Heart right ventricle (tissue), 16 donors: ENCODE measurements around the gene PITPNB. TPM values are rescaled to one million over a fixed set of nuclear protein-coding genes. Genes with fewer than 3 reads are reported as not detected.
A peak's percentile ranks its signal among the peaks of the same experiment; 100 is the strongest.

Experiments used
- ATAC-seq, 8 donors: fragments of 200-7000 bp; cut with Tn5 transposase; one replicate each; pipeline ENCODE4 v1.9.1; 2020; ENCODE audit warnings: mild to moderate bottlenecking in 8 of 8, moderate library complexity in 8 of 8, moderate number of reproducible peaks in 1 of 8
- DNase-seq, 2 donors: peaks; one replicate each; pipeline ENCODE4 v3.0.0-alpha.2; 2020
- H3K27ac ChIP-seq, 10 donors: fragments of 200-600 bp; sonication (generic) in 2 of 10; one replicate each; pipeline versions ENCODE4 v1.5.0 to v1.8.0; 2020 to 2022; ENCODE audit warnings: mild to moderate bottlenecking in 3 of 10
- H3K27me3 ChIP-seq, 7 donors: fragments of 200-600 bp; one replicate each; pipeline ENCODE4 v1.8.0; 2021 to 2022; ENCODE audit warnings: mild to moderate bottlenecking in 2 of 7
- H3K36me3 ChIP-seq, 9 donors: fragments of 200-600 bp; sonication (generic) in 1 of 9; one replicate each; pipeline versions ENCODE4 v1.5.0 to v1.8.0; 2020 to 2022; ENCODE audit warnings: mild to moderate bottlenecking in 2 of 9
- H3K4me1 ChIP-seq, 9 donors: fragments of 200-600 bp; sonication (generic) in 1 of 9; one replicate each; pipeline versions ENCODE4 v1.5.0 to v1.8.0; 2020 to 2022; ENCODE audit warnings: mild to moderate bottlenecking in 4 of 9
- H3K4me3 ChIP-seq, 10 donors: fragments of 200-600 bp; sonication (generic) in 2 of 10; one replicate each; pipeline versions ENCODE4 v1.5.0 to v1.8.0; 2020 to 2022; ENCODE audit warnings: mild to moderate bottlenecking in 7 of 10, moderate library complexity in 2 of 10
- H3K9me3 ChIP-seq, 11 donors: fragments of 200-600 bp in 10 of 11; sonication (generic) in 2 of 11; one replicate each; pipeline versions ENCODE4 v1.5.0 to v1.8.0; 2013 to 2022; ENCODE audit warnings: mild to moderate bottlenecking in 2 of 11, control low read depth in 1 of 11, moderate library complexity in 1 of 11
- WGBS, 2 donors: extraction: QIAGEN DNeasy Blood & Tissue Kit; methylation state at CpG; one replicate each; pipeline ENCODE4 v1.1.7; 2013; ENCODE audit warnings: inconsistent platforms in 1 of 2; 5-methylcytosine and 5-hydroxymethylcytosine counted together
- intact Hi-C, 10 donors: fragments of 100-400 bp; cut with DNase I; formaldehyde crosslinking; loops; one replicate each; pipeline versions ENCODE4 v1.11.1 to v1.14.2; 2022
- polyA plus RNA-seq, 2 donors: library from polyadenylated mRNA; stranded (reverse); fragments of 200-250 nt; gene quantifications; one replicate each; pipeline ENCODE4 v1.2.3, GENCODE V29; 2013
- total RNA-seq, 10 donors: library from RNA; stranded (reverse); fragmentation: NEBNext Ultra II Directional in 3 of 10; extraction: Animal tissue kit (Norgen Biotek cat#: 25700) in 3 of 10; gene quantifications; one replicate each; pipeline versions ENCODE4 v1.2.1 to v1.2.4, GENCODE V29; 2021 to 2023
- TF ChIP-seq, protein P1 (sequence below), 9 donors: fragments of 200-600 bp; sonication (generic) in 2 of 9; IDR thresholded peaks; one replicate each; pipeline versions ENCODE4 v1.5.0 to v1.8.0; 2021 to 2022; ENCODE audit warnings: antibody characterized with exemption in 9 of 9, mild to moderate bottlenecking in 5 of 9, moderate library complexity in 1 of 9
- donor health status: Arrhythmogenic right ventricular cardiomyopathy.
- donor health status: ischemic (EF 13 %, LVEDD 7.1; RV severe dilation, severe dysfunction).
- donor health status: healthy with polysubstance abuse.
- donor health status: DM: no; HTN: yes; CAD: no.
- donor health status: DM: no; HTN: no; CAD: no.
- donor health status: ischemic (EF 25% LVEDD 6.9; RV normal size, moderate dysfunction).
- donor health status: ischemic (EF 25% LVEDD 5.7; RV mildly dilated, moderate dysfunction).
- donor health status: healthy.
- donor health status: DM: yes; HTN: yes; CAD: no.
- donor health status: Ischemic cardiomyopathy.
- donor health status: ischemic (EF 35%, LVEDD 5.7; RV mildly dilated, moderate dysfunction).
- donor health status: nonischemic (EF 11% LVEDD 7.7; RV severe dilation, severe dysfunction).
- donor health status: DM: yes; HTN: yes; CAD: no.
- donor health status: PGD.
- donor health status: ischemic (EF 29% LVEDD 5.4; RV normal size, mild dysfunction).
- donor health status: nonischemic (EF 23%, LVEDD 6.1; RV moderate dilation, normal function).

The PITPNB gene
- total and polyA plus RNA-seq, 12 donors, result 16.0 to 78.3 (median 58.1) TPM

DNA sequence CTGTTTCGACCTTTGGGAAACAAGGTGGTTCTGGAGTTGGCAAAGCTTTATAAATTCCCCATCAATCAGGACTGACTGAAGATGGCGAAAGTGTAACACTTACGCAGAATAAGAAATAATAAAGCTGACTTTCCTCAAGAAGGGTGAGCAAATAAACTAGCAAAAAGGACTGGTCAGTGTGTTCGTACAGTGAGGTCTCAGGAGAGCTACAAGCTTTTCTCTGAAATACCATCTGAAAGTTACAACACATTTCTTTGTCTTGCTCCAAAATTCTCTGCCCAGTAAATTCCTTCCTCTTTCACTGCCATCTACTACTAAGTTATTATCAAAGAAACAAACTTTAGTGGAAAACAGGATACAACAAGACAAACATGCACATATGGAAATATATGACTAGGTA, 13.4 kb downstream of the PITPNB start:
- H3K4me1 ChIP-seq, result peaks cover 0 to 29% (median 4%) of the 10 kb centered on the region in 9 donors
- H3K27me3 ChIP-seq, result no peaks in the 10 kb centered on the region
- peaks cover 0 to 97% (median 6%) of the 10 kb centered on the region in 9 donors for H3K36me3 ChIP-seq
- no peak for DNase-seq
- peak in 1 of 8 donors; percentile 51 for ATAC-seq
- H3K27ac ChIP-seq, result no peak overlapping the region
- H3K4me3 ChIP-seq, result no peak overlapping the region
- TF ChIP-seq, protein P1, sequence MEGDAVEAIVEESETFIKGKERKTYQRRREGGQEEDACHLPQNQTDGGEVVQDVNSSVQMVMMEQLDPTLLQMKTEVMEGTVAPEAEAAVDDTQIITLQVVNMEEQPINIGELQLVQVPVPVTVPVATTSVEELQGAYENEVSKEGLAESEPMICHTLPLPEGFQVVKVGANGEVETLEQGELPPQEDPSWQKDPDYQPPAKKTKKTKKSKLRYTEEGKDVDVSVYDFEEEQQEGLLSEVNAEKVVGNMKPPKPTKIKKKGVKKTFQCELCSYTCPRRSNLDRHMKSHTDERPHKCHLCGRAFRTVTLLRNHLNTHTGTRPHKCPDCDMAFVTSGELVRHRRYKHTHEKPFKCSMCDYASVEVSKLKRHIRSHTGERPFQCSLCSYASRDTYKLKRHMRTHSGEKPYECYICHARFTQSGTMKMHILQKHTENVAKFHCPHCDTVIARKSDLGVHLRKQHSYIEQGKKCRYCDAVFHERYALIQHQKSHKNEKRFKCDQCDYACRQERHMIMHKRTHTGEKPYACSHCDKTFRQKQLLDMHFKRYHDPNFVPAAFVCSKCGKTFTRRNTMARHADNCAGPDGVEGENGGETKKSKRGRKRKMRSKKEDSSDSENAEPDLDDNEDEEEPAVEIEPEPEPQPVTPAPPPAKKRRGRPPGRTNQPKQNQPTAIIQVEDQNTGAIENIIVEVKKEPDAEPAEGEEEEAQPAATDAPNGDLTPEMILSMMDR (IDR thresholded peaks at IDR 0.05), result no peak
- no peaks in the 10 kb centered on the region for H3K9me3 ChIP-seq
- WGBS, 2 donors, result 76 to 83% methylated on average over 4 of the region's 4 CpGs
- intact Hi-C loops, result no loop called here

DNA sequence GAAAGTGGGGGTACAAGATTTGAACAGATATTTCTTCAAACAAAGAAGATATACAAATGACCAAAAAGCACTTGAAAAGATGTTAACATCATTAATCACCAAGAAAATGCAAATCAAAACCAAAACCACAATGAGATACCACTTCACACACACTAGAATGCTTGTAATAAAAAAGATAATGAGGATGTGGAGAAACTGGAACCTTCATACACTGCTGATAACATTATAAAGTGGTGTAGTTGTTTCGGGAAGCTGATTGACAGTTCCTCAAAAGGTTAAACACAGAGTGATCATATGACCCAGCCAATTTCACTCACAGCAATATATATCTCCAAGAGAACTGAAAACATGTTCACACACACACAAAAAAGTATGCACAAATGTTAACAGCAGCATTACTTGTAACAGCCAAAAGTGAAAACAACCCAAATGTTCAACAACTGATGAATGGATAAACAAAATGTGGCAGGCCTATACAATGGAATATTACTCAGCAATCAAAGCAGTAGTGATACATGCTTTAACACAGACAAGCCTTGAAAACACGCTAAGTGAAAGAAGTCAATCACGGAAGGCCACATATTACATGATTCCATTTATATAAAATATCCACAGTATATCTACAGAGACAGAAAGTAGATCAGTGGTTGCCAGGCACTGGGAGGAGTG, 15.1 kb downstream of the PITPNB start:
- no peak overlapping the region for H3K4me3 ChIP-seq
- no peaks in the 10 kb centered on the region for H3K27me3 ChIP-seq
- peaks cover 0 to 29% (median 3%) of the 10 kb centered on the region in 9 donors for H3K4me1 ChIP-seq
- DNase-seq (no peak), ATAC-seq (no peak)
- peaks cover 0 to 97% (median 6%) of the 10 kb centered on the region in 9 donors for H3K36me3 ChIP-seq
- H3K9me3 ChIP-seq, result no peaks in the 10 kb centered on the region
- peak overlapping the region in 1 of 10 donors; percentile 8 for H3K27ac ChIP-seq
- whole genome bisulfite sequencing, 2 donors, result 76 to 79% methylated on average over 3 of the region's 3 CpGs
- intact Hi-C loops, result no loop called here
- TF ChIP-seq, protein P1 (IDR thresholded peaks at IDR 0.05), result no peak

DNA sequence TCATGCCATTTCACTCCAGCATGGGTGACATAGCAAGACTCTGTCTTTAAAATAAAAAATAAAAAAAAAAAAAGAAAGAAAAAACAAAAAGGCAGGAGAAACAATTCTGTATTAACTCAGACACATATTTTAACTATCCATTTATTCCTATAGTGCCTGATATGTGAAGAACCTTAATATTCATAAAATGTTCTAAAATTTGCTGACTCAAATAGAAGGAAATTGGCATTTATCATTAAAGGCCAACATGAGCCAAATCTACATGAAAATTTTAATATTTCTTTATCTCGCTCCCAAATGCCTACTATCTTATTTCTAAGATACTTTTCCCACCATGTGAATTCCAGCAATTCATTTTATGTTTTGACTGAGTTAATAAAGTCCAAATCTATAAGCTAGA, 18.9 kb downstream of the PITPNB start:
- Histone ChIP-seq H3K36me3 (peaks cover 0 to 97% (median 25%) of the 10 kb centered on the region in 9 donors), H3K9me3 (no peaks in the 10 kb centered on the region), H3K27ac (no peak overlapping the region), H3K4me1 (peaks cover 0 to 22% (median 9%) of the 10 kb centered on the region in 9 donors), H3K27me3 (no peaks in the 10 kb centered on the region), H3K4me3 (no peak overlapping the region)
- intact Hi-C loops, result no loop called here
- WGBS, 2 donors, result 97 to 100% methylated on average over 1 of the region's 1 CpG
- DNase-seq (no peak), ATAC-seq (no peak)
- TF ChIP-seq, protein P1 (IDR thresholded peaks at IDR 0.05), result no peak

DNA sequence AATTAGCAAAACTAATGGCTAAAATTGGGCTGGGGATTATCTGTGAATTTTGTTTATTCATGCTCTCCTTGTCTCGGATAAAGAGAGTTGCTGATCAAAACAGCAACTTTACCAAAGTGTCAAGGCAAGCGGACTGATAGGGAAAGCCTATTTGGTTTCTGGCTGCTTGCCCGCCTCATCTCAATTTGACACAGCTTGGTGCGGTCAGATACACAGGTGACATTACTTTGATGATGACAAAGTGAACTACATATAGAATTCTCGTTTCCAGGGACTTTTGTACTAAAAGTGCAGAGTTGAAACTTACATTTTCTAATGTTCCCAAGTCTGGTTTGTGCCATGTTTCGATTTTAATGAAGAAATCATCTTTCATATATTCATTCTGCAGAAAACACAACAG, 22.8 kb downstream of the PITPNB start:
- TF ChIP-seq, protein P1 (IDR thresholded peaks at IDR 0.05), result no peak
- intact Hi-C loops, result loop anchor here in 1 of 10 donors (2.0 kb wide), 1 partner anchor 15 kb away; no protein-coding TSS in a partner anchor
- H3K27me3 ChIP-seq, result no peaks in the 10 kb centered on the region
- peak in 2 of 8 donors; percentile 36 to 62 for ATAC-seq
- H3K9me3 ChIP-seq, result no peaks in the 10 kb centered on the region
- WGBS, 2 donors, result 58 to 74% methylated on average over 6 of the region's 6 CpGs
- H3K4me1 ChIP-seq, result peaks cover 0 to 42% (median 10%) of the 10 kb centered on the region in 9 donors
- DNase-seq, result peak in 1 of 2 donors; percentile 30
- H3K4me3 ChIP-seq, result no peak overlapping the region
- H3K27ac ChIP-seq, result peak overlapping the region in 2 of 10 donors; percentile 8 to 14
- peaks cover 0 to 100% (median 36%) of the 10 kb centered on the region in 9 donors for H3K36me3 ChIP-seq
